Left ventricle myocardium inferior (tissue), 1 donor: ENCODE data around the gene ORC2. TPM values are rescaled to one million over a fixed set of nuclear protein-coding genes. Genes with fewer than 3 reads are reported as not detected.

Experiments
- DNase-seq: peaks from one replicate; pipeline ENCODE4 v3.0.0-alpha.2; 2020
- H3K27ac ChIP-seq: fragments of 200-600 bp; replicated peaks from 2 replicates; pipeline ENCODE4 v1.8.0; 2021
- H3K27me3 ChIP-seq: fragments of 200-600 bp; 2 replicates; pipeline ENCODE4 v1.8.0; 2021; ENCODE audit warnings: low read depth
- H3K36me3 ChIP-seq: fragments of 200-600 bp; 2 replicates; pipeline ENCODE4 v1.8.0; 2021
- H3K4me1 ChIP-seq: fragments of 200-600 bp; 2 replicates; pipeline ENCODE4 v1.8.0; 2021
- H3K4me3 ChIP-seq: fragments of 200-600 bp; 2 replicates; pipeline ENCODE4 v1.8.0; 2021; ENCODE audit warnings: mild to moderate bottlenecking, moderate library complexity
- H3K9me3 ChIP-seq: fragments of 200-600 bp; replicated peaks from 2 replicates; pipeline ENCODE4 v1.8.0; 2021
- CTCF ChIP-seq: fragments of 200-600 bp; IDR thresholded peaks from 2 replicates; pipeline ENCODE4 v1.8.0; 2021; ENCODE audit warnings: antibody characterized with exemption, mild to moderate bottlenecking, borderline replicate concordance
- intact Hi-C: fragments of 100-400 bp; cut with micrococcal nuclease; formaldehyde crosslinking; loops from one replicate; pipeline ENCODE4 v1.11.0; 2022
- total RNA-seq: library from RNA; stranded (reverse); fragmentation: NEBNext Ultra II Directional; extraction: Animal tissue kit (Norgen Biotek cat#: 25700); gene quantifications from one replicate; pipeline ENCODE4 v1.2.1, GENCODE V29; 2021
- donor health status: DM: no; HTN: yes; CAD: no; lungs with severe emphysema.

The ORC2 gene
- total RNA-seq, 1 donor from 2014 or later = 24.5 TPM

- intact Hi-C loops = no loop called here
- peak; percentile 98 for DNase-seq
- Histone ChIP-seq H3K36me3 (peaks cover 32% of the 10 kb centered on the region), H3K27ac (peak within 1 kb of the TSS; percentile 100), H3K4me1 (peaks cover 78% of the 10 kb centered on the region), H3K4me3 (peak within 1 kb of the TSS; percentile 95), H3K9me3 (no peaks in the 10 kb centered on the region), H3K27me3 (no peaks in the 10 kb centered on the region)
- TF ChIP-seq CTCF = no peak
Observed at GRCh38 chr2:200864176-200865034, 99.1 kb downstream of the ORC2 start, which contains the start of gene CLK1. TSS of gene CLK1 (minus strand) at chr2:200864658. CDS start at chr2:200861862, 2,796 bp downstream.

GRCh38 chr2:200863782-200864175 lies 99.7 kb downstream of the ORC2 start:
- Histone ChIP-seq H3K4me1 (peaks cover 84% of the 10 kb centered on the region), H3K4me3 (peak overlapping the region; percentile 95), H3K9me3 (no peaks in the 10 kb centered on the region), H3K36me3 (peaks cover 38% of the 10 kb centered on the region), H3K27ac (peak overlapping the region; percentile 100), H3K27me3 (no peaks in the 10 kb centered on the region)
- no peak for DNase-seq
- TF ChIP-seq CTCF = no peak
- intact Hi-C loops = no loop called here

GRCh38 chr2:200862532-200863000 lies 100.9 kb downstream of the ORC2 start:
- H3K4me3 ChIP-seq = peak overlapping the region; percentile 95
- no peak for DNase-seq
- H3K4me1 ChIP-seq = peaks cover 96% of the 10 kb centered on the region
- peaks cover 50% of the 10 kb centered on the region for H3K36me3 ChIP-seq
- intact Hi-C loops = no loop called here
- peak overlapping the region; percentile 100 for H3K27ac ChIP-seq
- H3K27me3 ChIP-seq = no peaks in the 10 kb centered on the region
- no peaks in the 10 kb centered on the region for H3K9me3 ChIP-seq
- no peak for TF ChIP-seq CTCF

GRCh38 chr2:200861617-200862155 lies 101.8 kb downstream of the ORC2 start:
- intact Hi-C loops = no loop called here
- Histone ChIP-seq H3K4me1 (peaks cover 97% of the 10 kb centered on the region), H3K36me3 (peaks cover 59% of the 10 kb centered on the region), H3K27me3 (no peaks in the 10 kb centered on the region), H3K9me3 (no peaks in the 10 kb centered on the region), H3K27ac (peak overlapping the region; percentile 100), H3K4me3 (peak overlapping the region; percentile 95)
- DNase-seq = no peak
- no peak for TF ChIP-seq CTCF

- Histone ChIP-seq H3K4me3 (peak overlapping the region; percentile 95), H3K4me1 (peaks cover 94% of the 10 kb centered on the region), H3K36me3 (peaks cover 74% of the 10 kb centered on the region), H3K27ac (peak overlapping the region; percentile 18), H3K27me3 (no peaks in the 10 kb centered on the region), H3K9me3 (no peaks in the 10 kb centered on the region)
- intact Hi-C loops = no loop called here
- TF ChIP-seq CTCF = no peak
- no peak for DNase-seq
Observed at GRCh38 chr2:200860092-200860795, 103.2 kb downstream of the ORC2 start.
